ENCODE measurements around the gene GPC6. TPM values are rescaled to one million over a fixed set of nuclear protein-coding genes. Genes with fewer than 3 reads are reported as not detected.

The GPC6 gene
- total RNA-seq, 1 donor from 2014 or later: not detected

GRCh38 chr13:93238711-93239110, 12.1 kb downstream of the GPC6 start:
- ATAC-seq (ENCODE audit: low read depth): no peak
- Mint-ChIP-seq H3K4me3 (no peak overlapping the region), H3K27ac (no peak overlapping the region), H3K9me3 (peaks cover 26% of the 10 kb centered on the region), H3K27me3 (no peaks in the 10 kb centered on the region), H3K4me1 (no peaks in the 10 kb centered on the region), H3K36me3 (ENCODE audit: low read depth) (no peaks in the 10 kb centered on the region)
- intact Hi-C loops (cut with micrococcal nuclease): no loop called here
- ChIA-PET POLR2A (no interaction called here), CTCF (no interaction called here)
- TF ChIP-seq CTCF (IDR thresholded peaks at IDR 0.05): no peak
- DNase-seq: no peak

GRCh38 chr13:93243375-93244063, 16.9 kb downstream of the GPC6 start:
- POLR2A ChIA-PET: no interaction called here
- ATAC-seq (ENCODE audit: low read depth): no peak
- no peak for TF ChIP-seq CTCF (IDR thresholded peaks at IDR 0.05)

GRCh38 chr13:93244141-93244917, 17.7 kb downstream of the GPC6 start:
- Mint-ChIP-seq H3K9me3 (peaks cover 10% of the 10 kb centered on the region), H3K4me1 (no peaks in the 10 kb centered on the region), H3K36me3 (ENCODE audit: low read depth) (no peaks in the 10 kb centered on the region), H3K27me3 (no peaks in the 10 kb centered on the region), H3K4me3 (no peak overlapping the region), H3K27ac (no peak overlapping the region)
- ATAC-seq (ENCODE audit: low read depth): no peak
- TF ChIP-seq CTCF (IDR thresholded peaks at IDR 0.05): no peak
- intact Hi-C loops (cut with micrococcal nuclease): no loop called here
- no peak for DNase-seq
- CTCF ChIA-PET: no interaction called here
- POLR2A ChIA-PET: no interaction called here

More at GRCh38 chr13:93243375-93244063, 16.9 kb downstream of the GPC6 start:
- DNase-seq: no peak
- intact Hi-C loops (cut with micrococcal nuclease): no loop called here
- Mint-ChIP-seq H3K4me1 (no peaks in the 10 kb centered on the region), H3K9me3 (peaks cover 16% of the 10 kb centered on the region), H3K27ac (no peak overlapping the region), H3K27me3 (no peaks in the 10 kb centered on the region), H3K4me3 (no peak overlapping the region), H3K36me3 (ENCODE audit: low read depth) (no peaks in the 10 kb centered on the region)
- CTCF ChIA-PET: no interaction called here

- Mint-ChIP-seq H3K4me1 (no peaks in the 10 kb centered on the region), H3K36me3 (ENCODE audit: low read depth) (no peaks in the 10 kb centered on the region), H3K4me3 (no peak overlapping the region), H3K9me3 (peaks cover 7% of the 10 kb centered on the region), H3K27ac (no peak overlapping the region), H3K27me3 (no peaks in the 10 kb centered on the region)
- ATAC-seq (ENCODE audit: low read depth) (no peak), DNase-seq (no peak)
- ChIA-PET POLR2A (no interaction called here), CTCF (no interaction called here)
- TF ChIP-seq CTCF (IDR thresholded peaks at IDR 0.05): no peak
- intact Hi-C loops (cut with micrococcal nuclease): no loop called here
Measured at GRCh38 chr13:93244918-93245280, 18.3 kb downstream of the GPC6 start.

- intact Hi-C loops (cut with micrococcal nuclease): no loop called here
- H3K9me3 Mint-ChIP-seq: peaks cover 7% of the 10 kb centered on the region
- no peaks in the 10 kb centered on the region for H3K4me1 Mint-ChIP-seq
- H3K36me3 Mint-ChIP-seq (ENCODE audit: low read depth): no peaks in the 10 kb centered on the region
- H3K27ac Mint-ChIP-seq: no peak overlapping the region
- H3K27me3 Mint-ChIP-seq: no peaks in the 10 kb centered on the region
- no peak overlapping the region for H3K4me3 Mint-ChIP-seq
- DNase-seq: no peak
- no peak for ATAC-seq (ENCODE audit: low read depth)
- CTCF ChIA-PET: no interaction called here
- no peak for TF ChIP-seq CTCF (IDR thresholded peaks at IDR 0.05)
- POLR2A ChIA-PET: no interaction called here
Measured at GRCh38 chr13:93246069-93246468, 19.5 kb downstream of the GPC6 start.
